HEK293T (cell line): ENCODE measurements around the gene TYSND1.

Experiments
- ARNT ChIP-seq: fragments of 450-650 bp; IDR thresholded peaks from 2 replicates; pipeline ENCODE4 v1.6.1; 2017; ENCODE audit warnings: mild to moderate bottlenecking
- CTBP1 ChIP-seq: fragments of 450-650 bp; IDR thresholded peaks from 2 replicates; pipeline ENCODE4 v1.6.1; 2016; ENCODE audit warnings: borderline replicate concordance
- FOXA1 ChIP-seq: fragments of 450-650 bp; IDR thresholded peaks from 2 replicates; pipeline ENCODE4 v1.6.1; 2016; ENCODE audit warnings: mild to moderate bottlenecking
- FOXK2 ChIP-seq: fragments of 450-650 bp; IDR thresholded peaks from 2 replicates; pipeline ENCODE4 v1.6.1; 2016; ENCODE audit warnings: mild to moderate bottlenecking
- FOXM1 ChIP-seq: fragments of 450-650 bp; IDR thresholded peaks from 2 replicates; pipeline ENCODE4 v1.6.1; 2017; ENCODE audit warnings: mild to moderate bottlenecking, borderline replicate concordance
- HDGF ChIP-seq: fragments of 450-650 bp; IDR thresholded peaks from 2 replicates; pipeline ENCODE4 v1.6.1; 2017; ENCODE audit warnings: antibody characterized with exemption, borderline replicate concordance
- PKNOX1 ChIP-seq: fragments of 450-650 bp; IDR thresholded peaks from 2 replicates; pipeline ENCODE4 v1.6.1; 2016
- SP1 ChIP-seq: fragments of 450-650 bp; IDR thresholded peaks from 2 replicates; pipeline ENCODE4 v1.6.1; 2017
- SUZ12 ChIP-seq: fragments of 450-650 bp; IDR thresholded peaks from 2 replicates; pipeline ENCODE4 v1.6.1; 2016; ENCODE audit warnings: mild to moderate bottlenecking
- TARDBP ChIP-seq: fragments of 450-650 bp; IDR thresholded peaks from 2 replicates; pipeline ENCODE4 v1.6.1; 2016
- ZNF384 ChIP-seq: fragments of 450-650 bp; IDR thresholded peaks from 2 replicates; pipeline ENCODE4 v1.6.1; 2016

- TF ChIP-seq HDGF (no peak), FOXK2 (no peak), CTBP1 (no peak), TARDBP (no peak), SUZ12 (no peak), ARNT (no peak), FOXM1 (no peak), PKNOX1 (no peak), SP1 (no peak), FOXA1 (no peak), ZNF384 (no peak)
These were observed 15.5 kb downstream of the TYSND1 start for GRCh38 chr10:70130878-70131559.
